Endometrial microvascular endothelial cells (primary cell): ENCODE measurements around the gene FGF14. TPM values are rescaled to one million over a fixed set of nuclear protein-coding genes. Genes with fewer than 3 reads are reported as not detected.
"Not testable (repeated sequence)": the region's sequence is repeated elsewhere in the genome, so short reads cannot be mapped to it uniquely, and the experiment has no call there.

Experiments used
- in situ Hi-C: cut with HindIII; loops from 2 replicates; pipeline ENCODE4 v1.10.0; 2017; ENCODE audit warnings: low sequenced_read_pairs, low pct_unique_long_range_greater_than_20kb; ENCODE audit errors: inconsistent ontology term
- total RNA-seq: library from RNA; depleted of rRNA; stranded (reverse); fragments of >200 nt; gene quantifications from one replicate; pipeline ENCODE4 v1.2.3, GENCODE V29; 2015; ENCODE audit errors: inconsistent ontology term

Gene FGF14
- total RNA-seq, 1 donor from 2014 or later, result under 0.01 TPM

GRCh38 chr13:102033386-102033785 lies 368.5 kb downstream of the FGF14 start:
- in situ Hi-C loops, result no loop called here

GRCh38 chr13:102028868-102029267 lies 373.0 kb downstream of the FGF14 start:
- in situ Hi-C loops, result no loop called here

GRCh38 chr13:102028206-102028605 lies 373.6 kb downstream of the FGF14 start:
- in situ Hi-C loops, result no loop called here

GRCh38 chr13:102021777-102022176 lies 380.1 kb downstream of the FGF14 start:
- in situ Hi-C loops, result no loop called here

- in situ Hi-C loops, result no loop called here
Observed at GRCh38 chr13:102020611-102021216, 381.1 kb downstream of the FGF14 start.

- in situ Hi-C loops, result no loop called here
Observed at GRCh38 chr13:102018716-102019115, 383.1 kb downstream of the FGF14 start.

GRCh38 chr13:102017248-102017647 lies 384.6 kb downstream of the FGF14 start:
- in situ Hi-C loops, result no loop called here

GRCh38 chr13:102012299-102013293 lies 389.3 kb downstream of the FGF14 start:
- in situ Hi-C loops, result no loop called here

- in situ Hi-C loops, result not testable (repeated sequence)
Observed at GRCh38 chr13:102011455-102011854, 390.4 kb downstream of the FGF14 start.

GRCh38 chr13:102003848-102004570 lies 397.8 kb downstream of the FGF14 start:
- in situ Hi-C loops, result no loop called here

GRCh38 chr13:102002287-102002686 lies 399.6 kb downstream of the FGF14 start:
- in situ Hi-C loops, result no loop called here

- in situ Hi-C loops, result no loop called here
Observed at GRCh38 chr13:102000764-102001163, 401.1 kb downstream of the FGF14 start.

- in situ Hi-C loops, result no loop called here
Observed at GRCh38 chr13:101998129-101998528, 403.7 kb downstream of the FGF14 start.

- in situ Hi-C loops, result no loop called here
Observed at GRCh38 chr13:101996954-101997353, 404.9 kb downstream of the FGF14 start.

- in situ Hi-C loops, result no loop called here
Observed at GRCh38 chr13:101989798-101990350, 412.0 kb downstream of the FGF14 start.

GRCh38 chr13:101988140-101988539 lies 413.7 kb downstream of the FGF14 start:
- in situ Hi-C loops, result no loop called here

GRCh38 chr13:101986316-101986715 lies 415.5 kb downstream of the FGF14 start:
- in situ Hi-C loops, result no loop called here

- in situ Hi-C loops, result no loop called here
Observed at GRCh38 chr13:101985321-101985720, 416.5 kb downstream of the FGF14 start.

- in situ Hi-C loops, result no loop called here
Observed at GRCh38 chr13:101982903-101983302, 418.9 kb downstream of the FGF14 start.
